Breast epithelium (tissue), 4 donors: ENCODE results near the gene VPS41. TPM values are rescaled to one million over a fixed set of nuclear protein-coding genes. Genes with fewer than 3 reads are reported as not detected.

Source experiments
- DNase-seq, 2 donors: peaks; one replicate each; pipeline ENCODE4 v3.0.0-alpha.2; 2019; ENCODE audit warnings: low spot score in 2 of 2
- H3K27ac ChIP-seq, 2 donors: fragments of 200-600 bp; sonication (generic) in 1 of 2; one replicate each; pipeline ENCODE4 v1.5.1; 2016 to 2019; ENCODE audit warnings: mild to moderate bottlenecking in 1 of 2
- H3K27me3 ChIP-seq, 2 donors: fragments of 200-600 bp; sonication (generic) in 1 of 2; one replicate each; pipeline versions ENCODE4 v1.5.1 to v1.6.0; 2017 to 2019; ENCODE audit warnings: control low read depth in 1 of 2, mild to moderate bottlenecking in 1 of 2
- H3K36me3 ChIP-seq: fragments of 200-600 bp; one replicate; pipeline ENCODE4 v1.5.1; 2019
- H3K4me1 ChIP-seq, 2 donors: fragments of 200-600 bp; sonication (generic); one replicate each; pipeline ENCODE4 v1.5.1; 2016 to 2019; ENCODE audit warnings: control low read depth in 1 of 2
- H3K4me3 ChIP-seq, 3 donors: fragments of 200-600 bp; sonication (generic); 1 replicate in 2 of 3; 2 replicates in 1 of 3; pipeline ENCODE4 v1.5.1; 2016 to 2019; ENCODE audit warnings: mild to moderate bottlenecking in 3 of 3, moderate library complexity in 2 of 3
- H3K9me3 ChIP-seq, 2 donors: fragments of 200-600 bp; sonication (generic) in 1 of 2; one replicate each; pipeline ENCODE4 v1.5.1; 2016 to 2019; ENCODE audit warnings: control low read depth in 1 of 2
- CTCF ChIP-seq, 3 donors: fragments of 450-650 bp; IDR thresholded peaks; one replicate each; pipeline ENCODE4 v1.5.1; 2016 to 2017; ENCODE audit warnings: antibody characterized with exemption in 3 of 3, mild to moderate bottlenecking in 3 of 3, moderate library complexity in 3 of 3
- POLR2A ChIP-seq: fragments of 450-650 bp; IDR thresholded peaks from one replicate; pipeline ENCODE4 v1.6.1; 2016; ENCODE audit warnings: antibody characterized with exemption, mild to moderate bottlenecking, moderate library complexity
- POLR2AphosphoS5 ChIP-seq, 3 donors: sonication (generic); formaldehyde crosslinking; IDR thresholded peaks; one replicate each; pipeline ENCODE4 v1.6.1; 2017; ENCODE audit warnings: antibody characterized with exemption in 3 of 3
- intact Hi-C: fragments of 100-400 bp; cut with DNase I; formaldehyde crosslinking; loops from one replicate; pipeline ENCODE4 v1.15.1; 2023; ENCODE audit warnings: low total_unique reads
- total RNA-seq, 3 donors: library from RNA; depleted of rRNA; stranded (reverse); fragments of >200 nt; gene quantifications; one replicate each; pipeline ENCODE4 v1.1.0, GENCODE V29; 2016

The VPS41 gene
- total RNA-seq, 3 donors from 2014 or later, result 40.6 to 55.8 (median 45.8) TPM

- H3K27ac ChIP-seq, result no peak overlapping the region
- H3K4me3 ChIP-seq, result no peak overlapping the region
- H3K9me3 ChIP-seq, result no peaks in the 10 kb centered on the region
- intact Hi-C loops, result no loop called here
- no peaks in the 10 kb centered on the region for H3K4me1 ChIP-seq
- DNase-seq, result no peak
- TF ChIP-seq CTCF (IDR thresholded peaks at IDR 0.05) (no peak), POLR2AphosphoS5 (IDR thresholded peaks at IDR 0.05) (no peak), POLR2A (no peak)
- no peaks in the 10 kb centered on the region for H3K36me3 ChIP-seq
- no peaks in the 10 kb centered on the region for H3K27me3 ChIP-seq
These were observed 234.5 kb downstream of the VPS41 start for GRCh38 chr7:38674513-38674912.

GRCh38 chr7:38673795-38674194, 235.2 kb downstream of the VPS41 start:
- Histone ChIP-seq H3K4me1 (no peaks in the 10 kb centered on the region), H3K9me3 (no peaks in the 10 kb centered on the region), H3K36me3 (no peaks in the 10 kb centered on the region), H3K27ac (no peak overlapping the region), H3K27me3 (no peaks in the 10 kb centered on the region), H3K4me3 (no peak overlapping the region)
- intact Hi-C loops, result no loop called here
- TF ChIP-seq POLR2A (no peak), POLR2AphosphoS5 (IDR thresholded peaks at IDR 0.05) (no peak), CTCF (IDR thresholded peaks at IDR 0.05) (no peak)
- DNase-seq, result no peak

Other genes starting within 250 kb of the VPS41 start
- under 1 TPM in 1 of 3 donors, not detected in 2; under 0.01 TPM for gene POU6F2, start 68.7 kb upstream of the VPS41 start, total RNA-seq